Osteoblast (primary cell): Measurements from ENCODE around the gene POU2AF1. TPM values are rescaled to one million over a fixed set of nuclear protein-coding genes. Genes with fewer than 3 reads are reported as not detected.

Experiments
- DNase-seq: peaks from one replicate; pipeline ENCODE4 v3.0.0; 2011; ENCODE audit warnings: low spot score, mixed read lengths; ENCODE audit not compliant: insufficient read length; ENCODE audit errors: missing footprints
- H2AFZ ChIP-seq: 2 replicates; pipeline ENCODE4 v1.6.0; 2011; ENCODE audit warnings: mild to moderate bottlenecking, low read length
- H3K27ac ChIP-seq: 2 replicates; pipeline ENCODE4 v1.5.1; 2011; ENCODE audit warnings: mild to moderate bottlenecking, low read depth, low read length, moderate library complexity
- H3K27me3 ChIP-seq: 2 replicates; pipeline ENCODE4 v1.6.0; 2012; ENCODE audit warnings: mild to moderate bottlenecking, control low read depth, inconsistent platforms, low read length, moderate library complexity; ENCODE audit not compliant: insufficient read depth
- H3K36me3 ChIP-seq: 2 replicates; pipeline ENCODE4 v1.5.1; 2011; ENCODE audit warnings: mild to moderate bottlenecking, low read length, control low read depth, moderate library complexity; ENCODE audit not compliant: insufficient read depth
- H3K4me1 ChIP-seq: 2 replicates; pipeline ENCODE4 v1.5.1; 2011; ENCODE audit warnings: mild to moderate bottlenecking, low read length, control low read depth, moderate library complexity; ENCODE audit not compliant: insufficient read depth
- H3K4me2 ChIP-seq: 2 replicates; pipeline ENCODE4 v1.6.0; 2011; ENCODE audit warnings: mild to moderate bottlenecking, low read length; ENCODE audit not compliant: insufficient read depth
- H3K4me3 ChIP-seq: fragments of 200-600 bp; sonication (generic); 3 replicates; pipeline ENCODE4 v1.5.1; 2012; ENCODE audit warnings: mild to moderate bottlenecking, low read length, inconsistent platforms; ENCODE audit not compliant: insufficient read depth
- H3K79me2 ChIP-seq: 2 replicates; pipeline ENCODE4 v1.6.0; 2012; ENCODE audit warnings: mild to moderate bottlenecking, low read length, control low read depth, inconsistent platforms; ENCODE audit not compliant: insufficient read depth
- H3K9me3 ChIP-seq: 2 replicates; pipeline ENCODE4 v1.5.1; 2011; ENCODE audit warnings: low read depth, low read length, control low read depth
- H4K20me1 ChIP-seq: 2 replicates; pipeline ENCODE4 v1.6.0; 2012; ENCODE audit warnings: mild to moderate bottlenecking, low read length, control low read depth; ENCODE audit not compliant: insufficient read depth
- CTCF ChIP-seq: IDR thresholded peaks from 2 replicates; pipeline ENCODE4 v1.5.1; 2011; ENCODE audit warnings: mild to moderate bottlenecking, low read depth, low read length, moderate library complexity; ENCODE audit errors: extremely low read depth
- small RNA-seq: library from RNA; depleted of rRNA; stranded (forward); fragments of <200 nt; gene quantifications from one replicate; pipeline ENCODE3, GENCODE V24; 2012
- total RNA-seq: library from RNA; depleted of rRNA; stranded (reverse); fragments of >200 nt; gene quantifications from 2 replicates; pipeline ENCODE4 v1.2.3, GENCODE V29; 2012

Gene POU2AF1
- total RNA-seq, 1 donor: not detected

DNA sequence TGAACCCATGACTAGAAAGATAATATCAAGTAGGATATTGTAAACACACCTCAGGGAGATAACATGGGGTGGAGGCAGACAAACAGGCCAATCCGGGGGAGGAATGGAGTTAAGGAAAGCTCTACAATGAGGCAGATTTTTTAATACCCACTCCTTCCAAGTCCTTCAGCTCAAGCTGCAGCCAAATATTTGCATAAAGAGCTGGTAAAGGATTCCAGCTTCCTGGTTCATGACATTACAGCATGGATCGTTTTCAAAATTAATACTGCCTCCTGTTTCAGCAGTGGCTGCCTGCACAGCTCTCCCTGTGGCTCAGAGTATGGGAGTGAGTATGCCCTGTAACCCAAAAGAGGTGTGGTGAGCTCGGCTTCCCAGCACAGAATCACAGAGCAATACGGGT, 75.6 kb downstream of the POU2AF1 start:
- Histone ChIP-seq H3K4me1 (no peaks in the 10 kb centered on the region), H3K4me2 (no peak overlapping the region), H3K4me3 (no peak overlapping the region), H3K9me3 (no peaks in the 10 kb centered on the region), H4K20me1 (no peaks in the 10 kb centered on the region), H3K36me3 (no peaks in the 10 kb centered on the region), H2AFZ (no peak overlapping the region), H3K27me3 (peaks cover 73% of the 10 kb centered on the region), H3K27ac (no peak overlapping the region), H3K79me2 (no peaks in the 10 kb centered on the region)
- TF ChIP-seq CTCF: no peak
- peak; percentile 80 for DNase-seq

- Histone ChIP-seq H3K4me1 (no peaks in the 10 kb centered on the region), H3K27me3 (peaks cover 64% of the 10 kb centered on the region), H2AFZ (no peak overlapping the region), H3K79me2 (no peaks in the 10 kb centered on the region), H4K20me1 (no peaks in the 10 kb centered on the region), H3K36me3 (no peaks in the 10 kb centered on the region), H3K27ac (no peak overlapping the region), H3K4me3 (no peak overlapping the region), H3K9me3 (no peaks in the 10 kb centered on the region), H3K4me2 (no peak overlapping the region)
- DNase-seq: no peak
- no peak for TF ChIP-seq CTCF
These were observed 76.8 kb downstream of the POU2AF1 start for GRCh38 chr11:111302298-111302697.

Small RNA genes lying within 50 kb of the gene (small RNA-seq; reads per million reads assigned to genes)
- gene MIR4491: not detected
- gene RNU2-60P: 2.6 reads per million, percentile 74 among the genes with 10 or more reads in this experiment

Other genes starting within 250 kb of the POU2AF1 start
- gene POU2AF2, start 133.6 kb downstream of the POU2AF1 start, total RNA-seq: not detected in 2 replicates
- 0.36 TPM in 1 of 2 replicates, not detected in the other for gene POU2AF3, start 80.7 kb downstream of the POU2AF1 start, total RNA-seq
- gene BTG4, start 133.1 kb upstream of the POU2AF1 start, total RNA-seq: 0.29 TPM in 1 of 2 replicates, not detected in the other
- not detected in 2 replicates for gene HOATZ, start 135.5 kb upstream of the POU2AF1 start, total RNA-seq
- gene LAYN, start 161.4 kb upstream of the POU2AF1 start, total RNA-seq: 81.8 and 94.0 TPM in 2 replicates
- 17.7 and 18.3 TPM in 2 replicates for gene SIK2, start 223.2 kb upstream of the POU2AF1 start, total RNA-seq